Measurements from ENCODE around the gene SRPRA.
"Not testable (repeated sequence)": the region's sequence is repeated elsewhere in the genome, so short reads cannot be mapped to it uniquely, and the experiment has no call there.

The SRPRA gene

DNA sequence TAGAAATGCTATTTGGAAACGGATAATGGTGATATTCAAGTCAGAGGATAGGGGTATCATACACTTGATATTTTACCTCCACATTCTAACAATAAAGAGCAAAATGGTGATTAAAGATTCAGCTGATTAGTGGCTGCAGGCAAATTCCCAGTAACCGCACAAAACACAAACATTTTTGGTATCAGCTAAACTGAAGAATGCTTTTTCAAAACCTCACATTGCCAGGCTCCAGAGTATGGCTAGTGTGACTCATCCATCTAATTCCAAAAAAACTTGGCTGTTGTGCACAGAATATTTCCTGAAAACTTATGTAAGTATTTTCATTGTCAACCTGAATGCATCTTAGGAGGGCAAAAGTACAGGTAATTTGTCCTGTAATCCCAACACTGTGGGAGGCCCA is 10.9 kb downstream of the SRPRA start:
- DNase-seq (ENCODE audit: low read depth): peak; percentile 71
- in situ Hi-C loops (cut with HindIII; ENCODE audit: low sequenced_read_pairs): no loop called here
- no peak overlapping the region for H3K4me3 ChIP-seq (ENCODE audit: low read depth, low read length)
- TF ChIP-seq, protein P1, sequence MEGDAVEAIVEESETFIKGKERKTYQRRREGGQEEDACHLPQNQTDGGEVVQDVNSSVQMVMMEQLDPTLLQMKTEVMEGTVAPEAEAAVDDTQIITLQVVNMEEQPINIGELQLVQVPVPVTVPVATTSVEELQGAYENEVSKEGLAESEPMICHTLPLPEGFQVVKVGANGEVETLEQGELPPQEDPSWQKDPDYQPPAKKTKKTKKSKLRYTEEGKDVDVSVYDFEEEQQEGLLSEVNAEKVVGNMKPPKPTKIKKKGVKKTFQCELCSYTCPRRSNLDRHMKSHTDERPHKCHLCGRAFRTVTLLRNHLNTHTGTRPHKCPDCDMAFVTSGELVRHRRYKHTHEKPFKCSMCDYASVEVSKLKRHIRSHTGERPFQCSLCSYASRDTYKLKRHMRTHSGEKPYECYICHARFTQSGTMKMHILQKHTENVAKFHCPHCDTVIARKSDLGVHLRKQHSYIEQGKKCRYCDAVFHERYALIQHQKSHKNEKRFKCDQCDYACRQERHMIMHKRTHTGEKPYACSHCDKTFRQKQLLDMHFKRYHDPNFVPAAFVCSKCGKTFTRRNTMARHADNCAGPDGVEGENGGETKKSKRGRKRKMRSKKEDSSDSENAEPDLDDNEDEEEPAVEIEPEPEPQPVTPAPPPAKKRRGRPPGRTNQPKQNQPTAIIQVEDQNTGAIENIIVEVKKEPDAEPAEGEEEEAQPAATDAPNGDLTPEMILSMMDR (IDR thresholded peaks at IDR 0.05; ENCODE audit: low read depth, low read length, missing control alignments): no peak

DNA sequence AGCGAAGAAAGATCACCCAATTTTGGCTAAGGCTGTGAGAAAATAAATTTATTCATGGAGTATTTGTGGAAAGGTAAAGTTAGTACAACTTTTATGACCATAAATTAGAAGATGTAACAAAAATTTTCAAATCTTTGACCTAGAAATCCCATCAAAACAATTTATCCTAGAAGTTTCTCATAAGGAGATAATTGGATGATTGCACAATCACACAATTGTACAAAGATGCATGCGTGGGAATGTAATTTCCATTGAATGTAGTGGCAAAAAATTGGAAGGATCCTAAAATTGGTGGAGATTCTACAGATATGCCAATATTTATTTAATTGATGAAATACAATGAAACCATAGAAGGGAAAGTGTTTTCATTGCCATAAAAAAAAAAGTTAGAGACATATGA is 11.6 kb downstream of the SRPRA start:
- DNase-seq (ENCODE audit: low read depth): no peak
- TF ChIP-seq, protein P1 (IDR thresholded peaks at IDR 0.05; ENCODE audit: low read depth, low read length, missing control alignments): no peak
- no peak overlapping the region for H3K4me3 ChIP-seq (ENCODE audit: low read depth, low read length)
- in situ Hi-C loops (cut with HindIII; ENCODE audit: low sequenced_read_pairs): no loop called here

DNA sequence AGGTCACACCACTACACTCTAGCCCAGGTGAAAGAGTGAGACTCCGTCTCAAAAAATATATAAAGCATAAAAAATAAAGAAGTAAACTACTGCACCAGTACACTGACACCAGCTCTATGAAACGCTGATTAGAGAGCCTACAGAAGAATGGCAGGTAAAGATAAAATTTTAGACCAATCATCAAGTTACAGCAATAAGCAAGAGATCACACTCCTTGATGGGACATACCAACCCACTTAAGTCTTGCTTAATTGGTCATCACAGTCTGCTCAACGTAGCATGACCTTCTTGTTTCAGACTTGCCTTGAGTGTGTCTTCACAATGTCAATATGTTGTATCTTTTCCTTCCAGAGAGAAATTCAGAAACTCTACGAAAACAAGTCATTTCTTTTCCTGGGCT is 12.5 kb downstream of the SRPRA start:
- in situ Hi-C loops (cut with HindIII; ENCODE audit: low sequenced_read_pairs): no loop called here
- no peak overlapping the region for H3K4me3 ChIP-seq (ENCODE audit: low read depth, low read length)
- TF ChIP-seq, protein P1 (IDR thresholded peaks at IDR 0.05; ENCODE audit: low read depth, low read length, missing control alignments): no peak
- DNase-seq (ENCODE audit: low read depth): no peak

DNA sequence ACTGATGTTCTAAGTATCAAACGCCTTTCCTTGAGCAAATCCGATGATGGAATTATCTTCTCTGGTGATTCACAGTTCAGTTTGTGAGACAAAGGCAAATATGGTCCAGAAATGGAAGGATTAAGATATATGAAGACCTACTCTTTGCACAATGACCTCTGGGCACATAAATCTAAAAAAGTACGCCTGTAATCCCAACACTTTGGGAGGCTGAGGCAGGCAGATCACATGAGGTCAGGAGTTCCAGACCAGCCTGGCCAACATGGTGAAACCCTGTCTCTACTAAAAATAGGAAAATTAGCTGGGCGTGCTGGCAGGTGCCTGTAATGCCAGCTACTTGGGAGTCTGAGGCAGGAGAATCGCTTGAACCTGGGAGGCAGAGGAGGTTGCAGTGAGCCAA is 13.2 kb downstream of the SRPRA start:
- DNase-seq (ENCODE audit: low read depth); H3K4me3 ChIP-seq (ENCODE audit: low read depth, low read length); in situ Hi-C loops (cut with HindIII; ENCODE audit: low sequenced_read_pairs): not testable (repeated sequence)

DNA sequence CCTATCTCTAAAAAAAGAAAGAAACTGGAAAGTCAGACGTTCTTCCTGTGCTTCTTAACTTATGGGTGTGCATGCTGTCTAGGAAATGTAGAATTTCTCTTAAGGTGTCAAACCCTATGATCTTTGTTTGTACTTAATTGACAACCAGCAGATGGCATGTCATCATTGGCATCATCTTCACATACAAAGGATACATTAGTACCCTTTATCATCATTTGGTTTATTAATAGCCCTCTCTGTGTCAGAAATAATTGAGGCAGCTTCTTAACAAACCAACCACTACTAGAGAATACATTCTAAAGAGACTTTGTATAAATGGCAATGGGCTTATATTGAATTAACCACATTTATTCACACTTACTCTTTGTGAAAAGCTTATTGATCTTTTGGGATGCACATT is 13.9 kb downstream of the SRPRA start:
- DNase-seq (ENCODE audit: low read depth): no peak
- no peak overlapping the region for H3K4me3 ChIP-seq (ENCODE audit: low read depth, low read length)
- in situ Hi-C loops (cut with HindIII; ENCODE audit: low sequenced_read_pairs): no loop called here
- TF ChIP-seq, protein P1 (IDR thresholded peaks at IDR 0.05; ENCODE audit: low read depth, low read length, missing control alignments): no peak

DNA sequence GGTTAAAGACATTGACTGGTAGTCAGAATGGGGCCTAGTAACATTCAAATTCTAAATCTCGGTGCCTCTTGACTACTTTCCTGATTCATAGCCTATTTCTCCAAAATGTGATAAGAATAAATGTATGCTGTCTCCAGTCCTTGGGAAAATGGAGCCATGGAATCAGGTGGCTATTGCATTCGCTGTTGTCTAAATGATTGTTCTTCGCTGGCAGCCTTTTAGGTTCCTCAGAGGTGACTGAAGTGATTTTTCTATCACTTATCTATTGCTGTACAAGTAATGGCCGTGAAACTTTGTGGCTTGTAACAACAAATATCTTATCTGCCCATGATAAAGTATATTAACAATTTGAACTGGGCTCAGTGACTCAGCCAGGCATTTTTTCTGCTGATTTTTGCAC is 15.4 kb downstream of the SRPRA start:
- no peak overlapping the region for H3K4me3 ChIP-seq (ENCODE audit: low read depth, low read length)
- in situ Hi-C loops (cut with HindIII; ENCODE audit: low sequenced_read_pairs): no loop called here
- DNase-seq (ENCODE audit: low read depth): no peak
- TF ChIP-seq, protein P1 (IDR thresholded peaks at IDR 0.05; ENCODE audit: low read depth, low read length, missing control alignments): no peak

DNA sequence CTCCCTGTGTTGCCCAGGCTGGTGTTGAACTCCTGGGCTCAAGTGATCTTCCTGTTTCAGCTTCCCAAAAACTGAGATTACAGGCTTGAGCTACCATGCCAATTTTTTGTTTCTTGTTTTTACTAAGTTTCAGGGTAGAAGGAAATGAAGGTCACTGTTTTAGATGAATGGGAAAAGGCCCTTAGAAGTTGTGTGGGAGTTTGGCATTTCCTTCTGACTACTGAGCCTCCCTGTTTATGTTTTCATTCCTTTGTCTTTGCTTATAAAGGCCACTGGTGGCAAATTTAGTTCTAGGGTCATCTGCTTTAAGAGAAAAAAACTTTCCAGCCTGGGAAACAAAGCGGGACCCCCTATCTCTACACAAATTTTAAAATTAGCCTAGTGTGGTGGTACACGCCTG is 22.1 kb downstream of the SRPRA start:
- no peak for DNase-seq (ENCODE audit: low read depth)
- in situ Hi-C loops (cut with HindIII; ENCODE audit: low sequenced_read_pairs): no loop called here
- TF ChIP-seq, protein P1 (IDR thresholded peaks at IDR 0.05; ENCODE audit: low read depth, low read length, missing control alignments): no peak
- no peak overlapping the region for H3K4me3 ChIP-seq (ENCODE audit: low read depth, low read length)
